EH (cell line): ENCODE measurements around the gene ZNF407.

Source experiments
- DNase-seq: peaks from one replicate; pipeline ENCODE4 v3.0.0-alpha.2; 2015; ENCODE audit warnings: low read depth

The ZNF407 gene

DNA sequence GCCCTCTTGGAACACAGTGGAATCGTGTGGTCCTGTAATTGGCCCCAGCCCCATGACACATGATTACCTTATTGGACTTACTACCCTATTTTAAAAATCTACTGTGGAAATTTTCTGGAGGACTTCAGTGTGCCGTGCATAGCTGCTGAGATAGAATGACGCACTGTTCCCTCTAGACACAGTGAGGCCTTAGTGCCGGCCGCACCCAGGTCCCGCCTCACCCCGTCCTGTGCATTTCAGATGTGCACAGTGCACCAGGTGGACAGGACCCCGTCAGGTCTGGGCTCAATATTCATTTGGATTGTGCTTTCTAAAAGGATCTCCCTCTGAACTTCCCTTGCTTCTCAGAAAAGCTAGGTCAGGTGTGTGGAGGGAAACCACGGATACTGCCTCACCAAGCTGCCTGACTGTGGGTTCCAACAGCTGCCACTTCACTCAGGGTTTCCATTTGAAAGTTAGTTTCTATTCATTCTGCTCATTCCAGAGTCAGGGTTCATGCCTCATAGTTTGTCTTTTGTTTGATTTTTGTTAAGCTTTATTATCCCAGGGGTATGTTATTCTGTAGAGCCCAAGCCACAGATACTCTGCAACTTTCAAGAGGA, 455.5 kb downstream of the ZNF407 start:
- DNase-seq: no peak

DNA sequence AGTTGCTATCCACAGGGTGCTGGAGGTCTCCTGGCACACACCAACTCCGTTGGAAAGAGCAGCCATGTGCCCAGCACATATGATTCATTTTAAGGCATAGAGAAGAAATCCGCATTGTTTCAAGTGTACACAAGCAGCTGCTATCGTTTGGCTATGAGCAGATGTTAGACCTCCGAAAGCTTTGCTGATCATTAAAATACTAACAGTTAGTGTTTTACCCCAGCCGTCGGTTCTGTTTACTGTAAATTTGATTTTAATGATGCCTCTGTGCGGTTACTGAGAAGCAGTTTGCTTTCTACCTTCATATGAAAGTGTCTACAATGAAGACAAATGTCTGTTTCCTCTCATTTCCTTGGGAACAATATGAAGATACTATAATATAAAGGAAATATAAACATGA, 456.4 kb downstream of the ZNF407 start:
- no peak for DNase-seq

DNA sequence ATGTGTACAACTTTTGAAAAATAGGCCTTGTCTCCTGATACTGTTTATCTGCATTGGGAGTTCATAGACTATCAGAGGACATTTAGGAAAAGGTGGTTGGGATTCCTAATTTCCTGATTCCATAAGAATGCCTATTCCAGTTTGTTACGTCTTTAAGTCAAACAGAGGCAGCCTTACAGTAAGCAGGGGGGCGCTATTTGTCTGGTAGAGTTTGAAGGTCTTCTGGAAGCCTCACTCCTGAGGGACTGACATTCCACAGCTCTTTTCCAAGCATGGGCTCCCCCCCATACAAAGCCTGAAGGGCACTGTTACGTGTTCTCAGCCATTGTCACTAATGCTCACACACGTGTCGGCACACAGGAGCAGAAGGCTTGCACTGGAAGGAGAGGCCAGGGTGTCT, 456.9 kb downstream of the ZNF407 start:
- DNase-seq: no peak

DNA sequence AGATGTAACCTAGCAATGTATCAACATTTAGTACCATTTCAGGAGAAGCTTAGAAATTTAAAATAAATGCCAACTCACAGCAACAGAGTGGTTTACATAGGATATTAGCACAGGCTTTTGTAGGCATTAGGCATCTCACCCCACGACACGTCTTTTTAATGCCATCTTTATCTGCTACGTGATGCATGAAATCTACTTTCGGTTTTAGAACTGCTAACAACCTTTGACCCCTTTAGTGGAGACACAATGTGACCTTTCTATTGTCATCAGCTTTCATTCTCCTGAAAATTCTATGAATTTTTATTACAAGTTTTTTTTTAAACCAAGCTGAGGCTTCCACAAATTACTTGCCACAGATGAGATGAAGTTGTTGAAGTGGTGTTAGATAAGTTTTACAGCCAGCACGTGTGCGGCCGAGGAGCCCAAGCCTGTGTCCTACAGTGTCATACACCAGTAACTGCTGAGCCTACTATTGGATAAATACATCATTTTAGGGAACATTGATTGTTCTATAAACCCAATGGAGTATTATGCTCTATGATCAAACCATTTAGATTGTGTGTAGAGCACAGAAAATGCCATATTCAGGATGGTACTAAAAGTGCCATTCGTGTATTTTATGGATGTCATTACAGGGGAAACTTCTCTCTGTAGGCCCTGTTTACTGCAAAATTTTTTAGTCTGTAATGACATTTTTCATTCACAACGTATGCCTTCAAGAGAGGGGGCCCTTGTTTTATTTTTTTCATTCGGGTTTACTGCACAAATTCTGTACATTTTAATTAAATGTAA, 459.7 kb downstream of the ZNF407 start:
- no peak for DNase-seq

DNA sequence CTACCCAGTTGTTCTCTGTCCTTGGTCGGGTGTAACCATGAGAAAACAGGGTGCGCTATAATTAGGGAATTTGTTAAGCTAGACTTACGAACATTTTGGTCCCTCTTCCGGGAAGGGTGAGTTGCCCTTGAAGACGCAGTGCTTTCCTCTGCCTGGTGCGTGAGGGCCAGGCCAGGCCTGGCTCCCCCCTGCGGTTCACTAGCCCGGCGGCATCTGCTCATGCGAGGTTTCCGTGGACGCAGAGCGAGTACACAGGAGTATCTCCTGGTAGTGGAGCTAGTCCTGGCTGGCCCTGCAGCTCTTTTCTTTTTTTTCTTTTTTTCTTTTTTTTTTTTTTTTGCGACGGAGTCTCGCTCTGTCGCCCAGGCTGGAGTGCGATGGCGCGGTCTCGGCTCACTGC, 462.5 kb downstream of the ZNF407 start:
- DNase-seq: no peak

DNA sequence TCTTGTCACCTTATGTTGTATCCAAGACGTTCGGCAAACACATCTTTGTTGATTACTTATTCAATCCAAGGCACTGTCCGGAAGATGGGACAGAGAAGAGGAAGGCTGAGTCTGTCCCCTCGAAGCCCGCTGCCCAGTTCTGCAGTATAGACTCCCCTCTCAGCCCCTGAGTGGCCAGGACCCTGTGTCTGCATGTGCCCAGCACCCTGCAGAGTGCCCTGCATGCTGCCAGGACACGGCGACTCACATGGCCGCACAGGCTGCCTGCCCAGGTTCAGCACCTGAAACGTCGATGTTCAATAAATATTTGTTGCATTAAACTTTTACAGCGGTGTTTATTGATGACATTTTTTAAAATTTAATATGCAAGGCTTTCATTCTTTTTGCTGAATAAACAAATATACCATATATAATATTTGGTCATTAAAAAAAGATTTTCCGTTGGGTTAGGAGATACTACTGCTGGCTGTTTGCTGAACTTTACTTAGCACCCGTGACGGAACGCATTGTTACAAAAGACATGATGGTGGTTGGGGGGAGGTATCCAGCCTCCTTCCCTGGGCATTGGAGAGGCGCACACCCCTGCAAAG, 464.7 kb downstream of the ZNF407 start:
- DNase-seq: no peak

DNA sequence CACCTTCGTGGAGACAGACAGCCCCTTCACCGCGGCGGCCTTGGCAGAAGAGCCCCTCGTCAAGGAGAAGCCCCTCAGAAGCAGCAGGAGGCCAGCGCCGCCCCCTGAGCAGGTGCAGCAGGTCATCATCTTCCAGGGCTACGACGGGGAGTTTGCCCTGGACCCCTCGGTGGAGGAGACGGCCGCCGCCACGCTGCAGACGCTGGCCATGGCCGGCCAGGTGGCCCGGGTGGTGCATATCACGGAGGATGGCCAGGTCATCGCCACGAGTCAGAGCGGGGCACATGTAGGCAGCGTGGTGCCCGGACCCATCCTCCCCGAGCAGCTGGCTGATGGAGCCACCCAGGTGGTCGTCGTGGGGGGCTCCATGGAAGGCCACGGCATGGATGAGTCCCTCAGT, 465.5 kb downstream of the ZNF407 start:
- DNase-seq: no peak

DNA sequence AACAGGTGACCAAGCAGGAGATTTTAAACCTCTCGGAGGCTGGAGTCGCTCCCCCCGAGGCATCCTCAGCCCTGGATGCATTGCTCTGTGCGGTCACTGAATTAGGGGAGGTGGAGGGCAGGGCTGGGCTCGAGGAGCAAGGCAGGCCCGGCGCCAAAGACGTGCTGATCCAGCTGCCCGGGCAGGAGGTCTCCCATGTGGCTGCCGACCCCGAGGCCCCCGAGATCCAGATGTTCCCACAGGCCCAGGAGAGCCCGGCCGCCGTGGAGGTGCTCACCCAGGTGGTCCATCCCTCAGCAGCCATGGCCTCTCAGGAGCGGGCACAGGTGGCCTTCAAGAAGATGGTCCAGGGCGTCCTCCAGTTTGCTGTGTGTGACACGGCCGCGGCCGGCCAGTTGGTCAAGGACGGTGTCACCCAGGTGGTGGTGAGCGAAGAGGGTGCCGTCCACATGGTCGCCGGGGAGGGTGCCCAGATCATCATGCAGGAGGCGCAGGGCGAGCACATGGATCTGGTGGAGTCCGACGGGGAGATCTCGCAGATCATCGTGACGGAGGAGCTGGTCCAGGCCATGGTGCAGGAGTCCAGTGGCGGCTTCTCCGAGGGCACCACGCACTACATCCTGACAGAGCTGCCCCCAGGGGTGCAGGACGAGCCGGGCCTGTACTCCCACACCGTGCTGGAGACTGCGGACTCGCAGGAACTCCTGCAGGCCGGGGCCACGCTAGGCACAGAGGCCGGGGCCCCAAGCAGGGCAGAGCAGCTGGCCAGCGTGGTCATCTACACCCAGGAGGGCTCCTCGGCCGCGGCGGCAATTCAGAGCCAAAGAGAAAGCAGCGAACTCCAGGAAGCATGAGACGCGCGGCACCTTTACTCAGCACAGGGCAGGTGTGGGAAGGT, 466.2 kb downstream of the ZNF407 start:
- no peak for DNase-seq

DNA sequence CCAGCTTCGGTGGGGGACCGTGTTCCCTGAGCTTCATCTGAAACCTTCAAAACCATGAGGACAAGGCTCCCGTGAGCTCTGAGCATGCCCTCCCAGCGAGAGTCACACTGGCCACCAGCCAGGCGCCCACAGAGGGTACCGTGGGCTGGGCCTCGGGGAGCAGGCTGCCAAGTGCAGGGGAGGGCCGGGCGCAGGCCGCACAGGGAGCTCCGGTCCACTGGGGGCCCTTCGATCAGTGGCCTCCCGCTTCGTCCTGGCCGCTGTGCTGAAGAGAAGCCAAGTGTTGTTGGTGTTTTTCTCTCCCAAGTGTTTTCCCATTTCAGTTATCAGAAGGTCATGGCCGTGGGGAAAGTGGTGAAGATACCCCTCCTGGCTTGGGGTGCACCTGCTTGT, 466.8 kb downstream of the ZNF407 start:
- no peak for DNase-seq

DNA sequence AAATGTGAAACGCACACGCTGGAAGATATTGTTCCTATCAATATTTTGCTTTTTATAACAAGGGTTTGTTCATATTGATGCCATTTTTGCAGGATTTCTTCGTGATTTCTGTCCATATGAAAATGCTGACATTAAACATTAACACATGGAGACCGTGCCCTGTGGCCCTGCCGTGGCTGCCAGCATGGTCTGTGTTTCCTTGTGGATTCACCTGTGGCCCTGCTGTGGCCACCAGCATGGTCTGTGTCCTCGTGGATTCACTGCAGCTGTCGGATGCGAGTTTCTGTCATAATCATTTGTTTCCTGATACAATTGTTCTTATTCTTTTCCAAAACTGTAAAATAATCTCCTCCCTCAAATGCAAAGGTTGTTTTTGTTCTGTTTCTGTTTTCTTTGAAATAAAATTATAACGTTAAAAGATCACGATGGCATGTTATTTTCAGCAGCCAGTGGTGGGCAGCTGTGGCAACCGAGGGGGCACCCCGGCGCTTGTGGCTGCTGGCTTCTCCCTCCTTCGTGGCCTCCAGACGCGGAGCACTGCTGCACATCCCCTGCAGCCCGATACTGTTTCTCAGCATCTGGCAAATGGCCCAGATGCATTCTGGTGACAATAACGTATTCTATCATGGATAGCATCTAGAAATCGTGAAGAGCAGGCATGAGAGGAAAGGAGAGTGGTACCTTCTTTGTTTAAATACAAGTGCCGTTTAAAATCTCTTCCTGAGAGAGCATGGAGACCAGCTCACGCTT, 467.8 kb downstream of the ZNF407 start:
- DNase-seq: no peak

DNA sequence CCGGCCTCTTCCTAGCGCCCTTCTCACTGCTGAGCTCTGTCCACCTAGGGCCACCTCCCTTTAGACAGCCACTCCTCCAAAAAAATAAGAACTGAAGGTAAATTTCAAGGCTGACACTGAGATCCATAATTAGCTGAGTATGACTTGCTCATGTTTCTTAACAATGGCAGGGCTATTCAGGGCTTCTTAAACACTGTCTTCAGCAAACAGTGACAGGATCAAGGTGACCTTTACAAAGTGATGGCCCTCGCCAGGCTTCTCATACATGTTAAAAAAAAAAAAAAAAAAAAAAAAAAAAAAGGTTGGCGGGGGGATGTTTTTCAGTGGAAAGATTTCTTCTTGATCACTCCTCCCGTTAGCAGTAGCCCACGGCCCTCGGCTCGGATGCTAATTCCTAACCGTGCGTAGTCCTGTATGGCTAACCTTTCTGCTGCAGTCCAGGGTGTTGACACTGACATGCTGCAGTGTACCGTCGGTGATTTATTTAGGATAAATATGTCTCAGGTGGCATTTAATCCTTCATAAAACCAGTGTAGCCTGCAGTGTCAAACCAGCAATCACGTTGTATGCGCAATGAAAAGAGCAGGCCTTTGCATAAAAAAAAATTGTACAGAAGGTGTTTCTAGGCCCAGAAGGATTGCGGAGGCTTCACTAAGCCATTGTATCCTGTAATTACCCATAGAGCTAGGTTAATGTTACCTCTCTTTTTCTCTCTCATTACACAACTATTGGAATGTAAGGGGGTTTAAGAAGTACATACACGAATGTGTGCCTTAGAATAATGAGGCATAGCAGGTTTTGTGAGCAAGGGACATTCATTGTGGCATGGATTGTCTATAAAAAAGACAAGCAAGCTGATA, 468.6 kb downstream of the ZNF407 start:
- DNase-seq: no peak

DNA sequence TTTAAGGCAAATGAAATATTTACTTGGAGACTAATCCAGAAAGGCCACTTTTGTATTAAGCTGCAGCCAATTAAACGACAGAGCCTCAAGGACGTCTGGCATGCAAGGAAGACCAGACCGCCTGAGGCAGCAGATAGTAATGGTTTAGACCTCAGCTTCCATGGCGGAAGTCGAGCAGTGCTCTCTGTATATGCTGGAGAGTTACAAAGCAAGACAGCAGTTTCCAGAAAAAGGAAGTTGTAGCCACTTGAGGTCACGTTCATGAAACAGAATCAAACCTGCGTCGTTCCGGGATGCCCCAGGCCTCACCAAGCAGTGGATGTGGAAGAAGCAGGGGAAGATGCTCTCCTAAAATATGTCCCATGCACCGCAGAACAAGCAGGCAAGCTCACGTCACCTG, 469.3 kb downstream of the ZNF407 start:
- no peak for DNase-seq

DNA sequence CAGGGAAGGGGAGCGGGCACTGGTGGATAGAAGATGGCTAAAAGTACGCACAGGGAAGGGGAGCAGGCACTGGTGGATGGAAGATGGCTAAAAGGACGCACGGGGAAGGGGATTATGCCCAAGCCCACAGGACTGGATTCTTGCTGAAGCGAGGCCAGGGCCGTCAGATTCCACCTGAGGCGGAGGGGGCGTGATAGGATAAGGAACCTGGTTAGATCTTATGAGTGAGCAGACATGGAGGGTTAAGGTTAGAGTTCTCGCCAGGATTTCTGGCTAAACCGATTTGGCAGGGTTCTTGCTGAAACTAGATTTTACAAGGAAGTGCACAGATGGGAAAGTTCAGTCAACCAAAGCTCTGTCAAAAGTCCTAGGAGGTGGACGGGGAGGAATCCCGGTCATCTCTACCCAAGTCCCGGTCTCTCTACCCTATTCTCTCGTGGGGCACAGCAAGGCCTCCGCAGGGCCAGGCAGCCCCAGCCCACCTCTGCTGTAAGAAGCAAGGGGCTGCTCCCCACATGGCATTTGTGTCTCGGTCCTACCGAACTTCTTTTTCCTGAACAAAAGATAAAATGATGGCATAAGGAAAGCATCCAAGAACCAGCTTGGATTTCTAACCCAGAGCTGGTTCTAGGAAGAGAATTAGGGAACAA, 470.5 kb downstream of the ZNF407 start:
- no peak for DNase-seq

DNA sequence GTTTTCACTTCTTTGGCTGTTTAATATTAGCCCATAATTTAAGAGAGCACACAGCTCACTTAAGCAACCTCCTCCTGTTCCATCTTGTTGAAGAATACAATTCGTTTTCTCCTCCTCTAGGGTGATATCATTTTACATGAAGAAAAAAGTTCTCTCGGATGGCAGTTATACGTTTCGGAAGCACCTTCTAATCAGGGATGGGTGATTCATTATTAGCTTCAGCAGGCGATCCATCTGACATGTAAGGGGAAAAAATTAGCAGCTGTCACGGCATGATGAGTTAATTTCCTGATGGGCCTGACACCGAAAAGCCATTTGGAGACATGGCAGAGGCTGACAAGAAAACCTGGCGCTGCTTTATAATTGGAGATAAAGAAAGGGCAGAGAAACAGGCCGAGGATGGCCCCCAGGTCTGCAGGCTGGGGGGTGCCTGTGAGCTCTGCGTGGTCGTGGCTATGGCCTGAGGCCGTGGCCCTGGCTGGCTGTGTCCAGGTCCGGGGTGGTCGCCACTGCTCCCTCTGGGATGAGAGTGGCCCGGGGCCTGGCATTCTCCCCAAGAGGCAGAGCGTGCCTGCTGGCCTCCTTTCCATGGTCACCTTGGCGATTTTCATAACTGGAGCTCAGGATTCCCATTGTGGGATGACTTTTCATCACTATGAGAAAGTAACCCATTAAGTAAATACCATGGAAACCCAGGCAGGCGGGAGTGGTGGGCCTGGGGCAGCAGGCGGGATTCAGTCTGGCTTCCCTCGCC, 471.2 kb downstream of the ZNF407 start:
- no peak for DNase-seq

DNA sequence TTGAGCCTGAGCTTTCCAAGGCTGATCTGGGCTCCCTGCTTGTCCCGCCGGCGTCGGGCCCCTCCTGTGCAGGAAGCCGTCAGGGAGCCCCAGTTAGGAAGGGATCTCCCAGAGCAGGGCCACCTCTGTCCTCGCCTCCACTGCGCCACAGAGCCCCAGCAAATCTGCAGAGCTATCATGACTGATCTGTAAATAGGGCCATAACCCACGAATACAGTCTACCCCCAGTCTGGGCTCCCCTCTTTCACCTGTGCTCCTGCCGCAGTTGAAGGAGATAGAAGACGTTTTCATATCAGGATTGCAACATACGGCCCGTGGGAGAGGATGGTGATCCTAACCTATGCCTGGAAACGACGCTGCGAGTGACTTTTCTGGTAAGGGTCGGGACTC, 472.6 kb downstream of the ZNF407 start:
- no peak for DNase-seq

DNA sequence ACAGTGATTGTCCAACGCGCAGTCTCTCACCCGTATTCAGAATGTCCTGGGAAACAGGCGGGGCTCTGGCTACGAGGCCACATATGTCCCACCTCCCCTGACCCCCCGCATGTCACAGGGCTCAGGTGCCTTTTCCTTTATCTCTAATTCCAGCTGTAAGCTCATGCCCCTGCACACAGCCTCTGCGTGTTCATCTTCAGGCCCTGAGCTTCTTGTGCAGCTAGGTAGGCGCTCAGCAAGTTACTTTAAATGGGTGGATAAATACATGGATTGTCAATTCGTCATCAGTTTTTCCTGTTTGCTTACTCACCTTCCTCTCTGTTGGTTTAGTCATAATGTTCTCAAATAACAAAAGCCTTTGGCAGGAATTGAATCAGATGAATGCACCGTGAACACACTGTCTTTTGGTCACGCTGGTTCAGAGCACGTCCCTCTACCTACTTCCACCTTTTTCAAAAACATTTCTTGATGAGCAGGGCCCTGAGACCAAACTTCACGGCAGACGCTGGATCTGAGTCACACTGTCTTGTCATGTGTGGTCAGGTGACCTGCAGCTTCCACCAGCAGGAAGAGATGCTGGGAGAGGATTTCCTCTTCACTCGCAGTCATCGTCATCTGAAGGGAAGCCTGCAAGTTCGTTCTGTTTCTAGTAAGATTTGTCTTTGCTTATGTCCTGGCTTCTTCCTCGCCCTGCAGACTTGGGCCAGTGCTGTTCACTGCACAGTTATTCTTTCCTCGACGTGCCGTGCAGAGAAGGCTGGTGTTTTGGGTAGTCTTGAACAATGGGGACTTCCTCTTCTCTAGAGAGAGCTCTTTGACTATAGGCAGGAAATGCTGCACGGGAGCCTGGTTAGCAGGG, 473.2 kb downstream of the ZNF407 start:
- peak; percentile 72 for DNase-seq

DNA sequence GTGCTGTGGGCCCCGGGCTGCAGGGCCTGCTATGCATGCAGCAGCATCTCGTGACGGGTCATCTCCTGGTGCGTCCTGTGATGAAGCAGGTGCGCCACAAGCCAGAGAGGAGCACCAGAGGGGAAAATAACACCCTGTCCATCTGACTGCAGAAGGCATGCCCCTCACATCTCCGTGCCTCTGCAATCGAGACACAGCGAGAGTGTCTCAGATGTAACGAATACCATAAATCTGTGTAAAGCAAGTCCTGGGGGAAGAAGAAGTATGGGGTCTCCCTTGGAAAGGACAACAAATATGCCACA, 473.8 kb downstream of the ZNF407 start:
- no peak for DNase-seq

DNA sequence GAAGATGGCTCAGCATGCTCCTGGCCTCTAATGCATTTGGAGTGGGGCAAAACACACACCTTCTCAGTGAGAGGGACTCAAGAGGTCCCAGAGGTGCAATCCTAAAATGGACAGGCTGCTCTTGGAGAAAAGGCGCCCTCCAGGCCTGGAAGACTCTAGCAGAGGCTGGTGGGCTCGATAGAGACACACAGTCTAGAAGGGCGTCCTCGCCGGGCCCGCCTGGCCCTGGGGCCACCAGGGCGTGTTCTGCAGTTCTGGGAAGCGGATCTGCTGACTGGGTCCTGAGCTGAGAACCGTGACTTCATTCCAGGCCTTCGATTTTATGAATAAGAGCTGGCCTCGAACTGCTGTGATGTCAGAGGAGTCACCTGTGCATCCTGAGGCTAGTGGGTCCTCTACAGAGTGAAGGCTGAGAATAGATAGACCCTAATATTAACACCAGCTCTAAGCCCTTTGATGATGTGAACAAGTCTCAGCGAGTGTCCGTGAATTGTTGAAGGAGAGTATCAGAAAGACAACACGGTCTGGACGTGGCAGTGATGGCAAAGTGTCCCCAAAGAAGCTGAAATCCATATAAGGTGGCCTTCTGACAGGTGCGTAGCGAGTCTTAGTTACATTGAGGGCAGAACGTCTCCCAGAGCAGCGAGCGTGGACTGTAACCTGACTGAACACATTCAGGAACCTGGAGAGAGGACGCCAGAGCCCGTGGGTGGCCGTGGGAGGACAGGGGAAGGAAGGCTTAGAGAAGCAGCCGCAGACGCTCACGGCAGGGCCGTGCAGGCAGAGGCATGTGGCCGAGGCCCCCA, 474.4 kb downstream of the ZNF407 start:
- no peak for DNase-seq
